A673 (cell line): ENCODE measurements around the gene ADAMTS12. TPM values are rescaled to one million over a fixed set of nuclear protein-coding genes. Genes with fewer than 3 reads are reported as not detected.

Source experiments
- BruUV-seq: library from RNA; stranded (reverse); fragments of 400-500 nt; replicated peaks from 2 replicates; lab custom pipeline; 2021; lab: Mats Ljungman, UMichigan
- CTCF ChIA-PET: fragments of 300-600 bp; sonication (Branson Sonifier 250); formaldehyde crosslinking; loops from one replicate; lab custom pipeline; 2022; ENCODE audit warnings: antibody characterized with exemption; lab: Charles Lee
- POLR2A ChIA-PET: fragments of 300-600 bp; sonication (Branson Sonifier 250); formaldehyde crosslinking; loops from one replicate; lab custom pipeline; 2022; ENCODE audit warnings: antibody characterized with exemption; ENCODE audit not compliant: low non-redundant PET; lab: Charles Lee
- DNase-seq: peaks from one replicate; pipeline ENCODE4 v3.0.0-alpha.2; 2015; ENCODE audit warnings: low spot score
- H3K27ac ChIP-seq: fragments of 200-600 bp; sonication (generic); 2 replicates; pipeline ENCODE4 v1.5.1; 2016; ENCODE audit warnings: mixed run types, low read depth, mild to moderate bottlenecking, mixed read lengths, antibody characterized with exemption, low read length; ENCODE audit not compliant: poor library complexity, severe bottlenecking
- H3K27me3 ChIP-seq: fragments of 200-600 bp; sonication (generic); replicated peaks from 2 replicates; pipeline ENCODE4 v1.6.1; 2017; ENCODE audit warnings: mixed run types, low read depth, mild to moderate bottlenecking, mixed read lengths, antibody characterized with exemption, low read length; ENCODE audit not compliant: insufficient read depth, poor library complexity
- H3K36me3 ChIP-seq: fragments of 200-600 bp; sonication (generic); 2 replicates; pipeline ENCODE4 v1.6.1; 2016; ENCODE audit warnings: mixed run types, mild to moderate bottlenecking, mixed read lengths, antibody characterized with exemption, low read length; ENCODE audit not compliant: insufficient read depth, poor library complexity, severe bottlenecking
- H3K4me1 ChIP-seq: fragments of 200-600 bp; sonication (generic); 2 replicates; pipeline ENCODE4 v1.6.1; 2017; ENCODE audit warnings: mixed run types, mild to moderate bottlenecking, mixed read lengths, antibody characterized with exemption, low read length; ENCODE audit not compliant: insufficient read depth, poor library complexity, severe bottlenecking
- H3K4me3 ChIP-seq: fragments of 200-600 bp; sonication (generic); 2 replicates; pipeline ENCODE4 v1.5.1; 2016; ENCODE audit warnings: low read depth, mixed run types, mild to moderate bottlenecking, mixed read lengths, low read length; ENCODE audit not compliant: poor library complexity, severe bottlenecking
- H3K9me3 ChIP-seq: fragments of 200-600 bp; sonication (generic); 2 replicates; pipeline ENCODE4 v1.6.1; 2016; ENCODE audit warnings: mixed run types, low read depth, mild to moderate bottlenecking, mixed read lengths, antibody characterized with exemption, low read length; ENCODE audit not compliant: poor library complexity, severe bottlenecking
- EZH2 ChIP-seq: fragments of 200-600 bp; sonication (generic); IDR thresholded peaks from 2 replicates; pipeline ENCODE4 v1.6.1; 2017; ENCODE audit warnings: borderline replicate concordance, low read depth, mild to moderate bottlenecking, mixed read lengths, antibody characterized with exemption, low read length; ENCODE audit not compliant: poor library complexity, severe bottlenecking
- intact Hi-C: fragments of 100-400 bp; cut with micrococcal nuclease; formaldehyde crosslinking; loops from one replicate; pipeline ENCODE4 v1.10.0; 2022; ENCODE audit not compliant: unreplicated experiment
- total RNA-seq: library from RNA; stranded (reverse); gene quantifications from 2 replicates; pipeline ENCODE4 v1.2.3, GENCODE V29; 2021
- TF ChIP-seq, protein P1 (sequence below): fragments of 300-800, 200-600 bp; sonication (generic); conservative IDR thresholded peaks from 2 replicates; pipeline ENCODE4 v1.5.1; 2017; ENCODE audit warnings: low read depth, mild to moderate bottlenecking, antibody characterized with exemption, low read length, moderate library complexity, mixed read lengths

The ADAMTS12 gene
- total RNA-seq, 1 experiment from 2014 or later = 0.84 TPM

DNA sequence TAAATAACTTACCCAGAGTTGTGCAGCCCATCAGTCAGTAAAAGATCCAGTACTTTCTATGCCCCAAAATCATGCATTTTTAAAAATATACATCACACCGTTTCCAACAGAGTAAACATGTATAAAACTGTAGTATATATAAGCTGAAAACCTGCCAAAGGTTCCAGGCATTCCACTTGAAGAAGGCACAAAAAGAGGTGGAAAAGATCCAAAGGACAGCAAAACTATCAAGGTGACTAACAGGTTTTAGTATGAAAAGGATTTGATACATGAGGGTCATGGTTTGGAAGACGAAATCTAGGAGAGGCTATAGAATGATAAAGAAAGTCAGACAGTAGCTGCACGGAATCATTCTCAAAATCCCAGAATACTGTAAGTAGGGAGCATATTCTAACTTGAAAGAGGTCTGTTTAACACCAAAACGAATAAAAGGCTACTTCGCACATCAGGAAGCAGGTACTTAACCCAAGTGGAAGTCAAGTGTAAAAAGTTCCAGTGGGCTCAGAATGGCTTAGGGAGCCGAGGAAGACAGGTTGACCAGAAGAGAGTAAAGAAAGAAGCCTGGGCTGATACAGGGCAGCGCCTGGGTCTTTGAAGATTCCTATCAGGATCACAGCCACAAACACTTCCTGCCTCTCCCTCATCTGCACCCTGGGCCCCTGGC lies 207.2 kb downstream of the ADAMTS12 start:
- intact Hi-C loops = no loop called here
- no TSS peak for BruUV-seq
- Histone ChIP-seq H3K36me3 (no peaks in the 10 kb centered on the region), H3K4me3 (no peak overlapping the region), H3K27ac (no peak overlapping the region), H3K9me3 (no peaks in the 10 kb centered on the region), H3K27me3 (no peaks in the 10 kb centered on the region), H3K4me1 (no peaks in the 10 kb centered on the region)
- no peak for DNase-seq
- ChIA-PET POLR2A (no interaction called here), CTCF (no interaction called here)
- TF ChIP-seq EZH2 = no peak
- TF ChIP-seq, protein P1, sequence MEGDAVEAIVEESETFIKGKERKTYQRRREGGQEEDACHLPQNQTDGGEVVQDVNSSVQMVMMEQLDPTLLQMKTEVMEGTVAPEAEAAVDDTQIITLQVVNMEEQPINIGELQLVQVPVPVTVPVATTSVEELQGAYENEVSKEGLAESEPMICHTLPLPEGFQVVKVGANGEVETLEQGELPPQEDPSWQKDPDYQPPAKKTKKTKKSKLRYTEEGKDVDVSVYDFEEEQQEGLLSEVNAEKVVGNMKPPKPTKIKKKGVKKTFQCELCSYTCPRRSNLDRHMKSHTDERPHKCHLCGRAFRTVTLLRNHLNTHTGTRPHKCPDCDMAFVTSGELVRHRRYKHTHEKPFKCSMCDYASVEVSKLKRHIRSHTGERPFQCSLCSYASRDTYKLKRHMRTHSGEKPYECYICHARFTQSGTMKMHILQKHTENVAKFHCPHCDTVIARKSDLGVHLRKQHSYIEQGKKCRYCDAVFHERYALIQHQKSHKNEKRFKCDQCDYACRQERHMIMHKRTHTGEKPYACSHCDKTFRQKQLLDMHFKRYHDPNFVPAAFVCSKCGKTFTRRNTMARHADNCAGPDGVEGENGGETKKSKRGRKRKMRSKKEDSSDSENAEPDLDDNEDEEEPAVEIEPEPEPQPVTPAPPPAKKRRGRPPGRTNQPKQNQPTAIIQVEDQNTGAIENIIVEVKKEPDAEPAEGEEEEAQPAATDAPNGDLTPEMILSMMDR = no peak

- no peak for TF ChIP-seq EZH2
- TF ChIP-seq, protein P1 = no peak
- BruUV-seq = no TSS peak
- peaks cover 23% of the 10 kb centered on the region for H3K4me1 ChIP-seq
- H3K27me3 ChIP-seq = no peaks in the 10 kb centered on the region
- no peaks in the 10 kb centered on the region for H3K36me3 ChIP-seq
- intact Hi-C loops = loop anchor here (5.0 kb wide), 1 partner anchor 187 kb away; no protein-coding TSS in a partner anchor
- DNase-seq = peak; percentile 53
- no peaks in the 10 kb centered on the region for H3K9me3 ChIP-seq
- ChIA-PET POLR2A (interaction anchor here (0.7 kb wide), 1 partner anchor 1278 kb away, joined by 3 read pairs; no protein-coding TSS in a partner anchor), CTCF (no interaction called here)
- no peak overlapping the region for H3K27ac ChIP-seq
- H3K4me3 ChIP-seq = no peak overlapping the region
Observed at GRCh38 chr5:33679791-33680190, 212.0 kb downstream of the ADAMTS12 start.

DNA sequence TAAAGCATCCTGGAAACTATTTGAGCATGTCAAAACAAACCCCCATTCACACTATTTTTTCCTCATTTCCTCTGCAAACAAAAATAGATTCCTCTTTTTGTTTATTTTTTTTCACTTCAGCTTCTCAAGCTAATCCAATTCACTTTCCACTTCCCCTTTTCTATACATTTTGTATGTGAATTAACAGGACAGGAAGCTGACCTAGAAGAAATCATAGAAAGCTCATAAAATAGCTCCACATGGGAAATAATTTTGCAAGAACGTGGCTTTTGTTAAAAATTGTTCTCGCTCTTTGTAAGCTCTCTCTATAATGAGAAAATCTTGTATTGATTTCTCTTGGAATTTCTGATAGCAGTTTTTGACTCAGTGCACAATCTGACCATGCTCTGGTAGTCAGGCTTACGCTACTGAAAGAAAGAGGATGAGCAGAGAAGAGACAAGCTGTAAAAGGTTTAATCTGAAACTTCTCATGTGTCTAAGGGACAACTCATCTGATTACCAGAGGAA lies 215.8 kb downstream of the ADAMTS12 start:
- ChIA-PET CTCF (no interaction called here), POLR2A (no interaction called here)
- no peaks in the 10 kb centered on the region for H3K36me3 ChIP-seq
- H3K4me3 ChIP-seq = no peak overlapping the region
- H3K27ac ChIP-seq = peak overlapping the region; percentile 81
- no peaks in the 10 kb centered on the region for H3K9me3 ChIP-seq
- BruUV-seq = no TSS peak
- intact Hi-C loops = loop anchor here (5.0 kb wide), 1 partner anchor 184 kb away; no protein-coding TSS in a partner anchor
- TF ChIP-seq EZH2 = no peak
- TF ChIP-seq, protein P1 = no peak
- no peaks in the 10 kb centered on the region for H3K27me3 ChIP-seq
- DNase-seq = peak; percentile 87
- peaks cover 29% of the 10 kb centered on the region for H3K4me1 ChIP-seq
